GM23338 (cell line): ENCODE data around the gene GRAMD4. TPM values are rescaled to one million over a fixed set of nuclear protein-coding genes. Genes with fewer than 3 reads are reported as not detected.

Experiments used
- ATAC-seq: fragments of 200-7000 bp; cut with Tn5 transposase; 3 replicates; pipeline ENCODE4 v1.9.1; 2020
- DNase-seq: peaks from one replicate; pipeline ENCODE4 v3.0.0-alpha.2; 2015; ENCODE audit warnings: low spot score
- H2AFZ ChIP-seq: fragments of 200-600 bp; sonication (generic); 2 replicates; pipeline ENCODE4 v1.8.0; 2016; ENCODE audit warnings: antibody characterized with exemption, mild to moderate bottlenecking, moderate library complexity
- H3F3A ChIP-seq: fragments of 200-600 bp; sonication (generic); replicated peaks from 2 replicates; pipeline ENCODE4 v1.8.0; 2017; ENCODE audit warnings: antibody characterized with exemption, mixed run types, low read depth
- H3K27ac ChIP-seq: fragments of 200-600 bp; sonication (generic); 2 replicates; pipeline ENCODE4 v1.6.1; 2016; ENCODE audit warnings: low read depth
- H3K27me3 ChIP-seq: fragments of 200-600 bp; sonication (generic); 2 replicates; pipeline ENCODE4 v1.8.0; 2016; ENCODE audit warnings: mild to moderate bottlenecking, mixed run types, moderate library complexity; ENCODE audit not compliant: insufficient read depth
- H3K36me3 ChIP-seq: fragments of 200-600 bp; sonication (generic); 2 replicates; pipeline ENCODE4 v1.8.0; 2016; ENCODE audit warnings: mild to moderate bottlenecking; ENCODE audit not compliant: insufficient read depth
- H3K4me1 ChIP-seq: fragments of 200-600 bp; sonication (generic); 2 replicates; pipeline ENCODE4 v1.8.0; 2016; ENCODE audit warnings: mild to moderate bottlenecking, moderate library complexity; ENCODE audit not compliant: insufficient read depth
- H3K4me2 ChIP-seq: fragments of 200-600 bp; sonication (generic); 2 replicates; pipeline ENCODE4 v1.7.1; 2017; ENCODE audit warnings: mixed run types
- H3K4me3 ChIP-seq: fragments of 200-600 bp; sonication (generic); 2 replicates; pipeline ENCODE4 v1.6.1; 2016; ENCODE audit warnings: mixed run types
- H3K79me2 ChIP-seq: fragments of 200-600 bp; sonication (generic); replicated peaks from 2 replicates; pipeline ENCODE4 v1.8.0; 2017; ENCODE audit warnings: mild to moderate bottlenecking; ENCODE audit not compliant: insufficient read depth
- H3K9me2 ChIP-seq: fragments of 200-600 bp; sonication (generic); 2 replicates; pipeline ENCODE4 v1.8.0; 2017; ENCODE audit not compliant: insufficient read depth
- H4K20me1 ChIP-seq: fragments of 200-600 bp; sonication (generic); replicated peaks from 2 replicates; pipeline ENCODE4 v1.8.0; 2017; ENCODE audit warnings: mild to moderate bottlenecking; ENCODE audit not compliant: insufficient read depth
- H3K27ac Mint-ChIP-seq: 2 replicates; pipeline ENCODE4 v1.8.0; 2020; ENCODE audit warnings: inconsistent platforms, mild to moderate bottlenecking, moderate library complexity, mixed read lengths
- H3K27me3 Mint-ChIP-seq: 3 replicates; pipeline ENCODE4 v1.8.0; 2022; ENCODE audit warnings: low read depth, mild to moderate bottlenecking, moderate library complexity, mixed read lengths, inconsistent platforms; ENCODE audit not compliant: insufficient read depth, poor library complexity
- H3K36me3 Mint-ChIP-seq: 3 replicates; pipeline ENCODE4 v1.8.0; 2021; ENCODE audit warnings: low read depth, mild to moderate bottlenecking, inconsistent platforms, moderate library complexity, mixed read lengths
- H3K4me1 Mint-ChIP-seq: 3 replicates; pipeline ENCODE4 v1.8.0; 2020; ENCODE audit warnings: mild to moderate bottlenecking, inconsistent platforms, mixed read lengths
- H3K4me3 Mint-ChIP-seq: 3 replicates; pipeline ENCODE4 v1.8.0; 2021; ENCODE audit warnings: moderate library complexity, mild to moderate bottlenecking, inconsistent platforms, mixed read lengths
- H3K9me3 Mint-ChIP-seq: 3 replicates; pipeline ENCODE4 v1.8.0; 2020; ENCODE audit warnings: moderate library complexity, mild to moderate bottlenecking, inconsistent platforms, mixed read lengths
- CTCF ChIP-seq, 2 experiments: fragments of 200-600 bp in 1 of 2; sonication (generic) in 1 of 2; conservative IDR thresholded peaks; 2 replicates each; pipeline versions ENCODE4 v1.5.1 to v1.6.1; 2016 to 2017; ENCODE audit warnings: antibody characterized with exemption in 2 of 2, low read depth in 2 of 2, mild to moderate bottlenecking in 2 of 2, moderate library complexity in 1 of 2
- NANOG ChIP-seq: IDR thresholded peaks from 2 replicates; pipeline ENCODE4 v1.6.1; 2016; ENCODE audit warnings: antibody characterized with exemption, borderline replicate concordance
- REST ChIP-seq: IDR thresholded peaks from one replicate; pipeline ENCODE4 v1.6.1; 2018; ENCODE audit warnings: antibody characterized with exemption; ENCODE audit not compliant: unreplicated experiment
- STAT1 ChIP-seq: IDR thresholded peaks from one replicate; pipeline ENCODE4 v1.6.1; 2016; ENCODE audit warnings: antibody characterized with exemption; ENCODE audit not compliant: unreplicated experiment
- ZNF331 ChIP-seq: fragments of 250-450 bp; sonication (Bioruptor Pico); IDR thresholded peaks from 2 replicates; pipeline ENCODE4 v1.5.0; 2020; ENCODE audit warnings: low read depth, mild to moderate bottlenecking, moderate library complexity
- polyA plus RNA-seq: library from polyadenylated mRNA; unstranded; fragments of >200 nt; fragmentation: Nextera tagmentation; extraction: Ambion mirVana; gene quantifications from 2 replicates; pipeline ENCODE4 v1.2.1, GENCODE V29; 2016
- total RNA-seq: library from RNA; depleted of rRNA; stranded (reverse); fragments of >200 nt; shearing (Covaris generic); gene quantifications from 2 replicates; pipeline ENCODE4 v1.2.3, GENCODE V29; 2014

The GRAMD4 gene
- total and polyA plus RNA-seq, 2 experiments from 2014 or later: 2.7 to 81.8 TPM

GRCh38 chr22:46607483-46608114 is 12.6 kb upstream of the GRAMD4 start (continued):
- TF ChIP-seq CTCF (conservative IDR thresholded peaks at IDR 0.05; ENCODE audit: low read depth in 2 of 2) (no peak), ZNF331 (CRISPR knock-in tag) (no peak)

DNA sequence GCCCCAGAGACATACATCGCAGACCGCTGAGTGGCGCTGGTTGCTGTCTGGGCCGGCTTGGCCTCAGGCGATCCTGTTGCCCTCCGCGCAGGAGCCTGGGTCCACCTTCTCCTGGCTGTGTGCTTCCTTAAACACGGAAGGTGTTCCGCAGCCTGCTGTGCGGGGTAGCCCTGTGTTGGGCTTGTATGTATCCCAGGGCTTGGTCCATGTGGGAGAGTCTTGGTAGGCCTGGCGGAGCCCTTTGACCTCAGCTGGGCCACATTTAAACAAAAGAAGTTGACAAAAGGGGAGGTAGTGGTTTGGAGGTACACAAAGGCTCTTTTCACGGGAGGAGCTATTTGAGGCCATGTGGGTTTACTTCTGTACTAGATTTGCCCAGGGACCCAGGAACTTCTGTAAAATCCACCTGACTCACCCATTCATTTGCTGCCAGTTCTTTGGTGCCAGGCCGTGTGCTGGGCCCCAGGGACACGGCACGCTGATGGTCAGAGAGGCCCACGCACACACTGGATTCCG is 11.0 kb upstream of the GRAMD4 start:
- H3K27ac Mint-ChIP-seq: no peak overlapping the region
- no peaks in the 10 kb centered on the region for H3K36me3 ChIP-seq

More for the DNA sequence above, 11.0 kb upstream of the GRAMD4 start:
- ATAC-seq: peak; percentile 33
- Mint-ChIP-seq H3K27me3 (peaks cover 6% of the 10 kb centered on the region), H3K4me3 (no peak overlapping the region), H3K9me3 (no peaks in the 10 kb centered on the region), H3K36me3 (no peaks in the 10 kb centered on the region), H3K4me1 (peaks cover 19% of the 10 kb centered on the region)
- no peak for DNase-seq
- Histone ChIP-seq H3K4me1 (peaks cover 6% of the 10 kb centered on the region; the same call in 1 of the 2 replicates), H3K27ac (no peak overlapping the region), H2AFZ (no peak overlapping the region), H3K4me3 (no peak overlapping the region), H4K20me1 (0 out of 2 replicates have a peak, but pooled peaks cover 7% of the 10 kb centered on the region), H3F3A (0 out of 2 replicates have a peak, but pooled peaks cover 3% of the 10 kb centered on the region), H3K4me2 (no peak overlapping the region), H3K79me2 (peaks cover 9% of the 10 kb centered on the region), H3K27me3 (no peaks in the 10 kb centered on the region), H3K9me2 (no peaks in the 10 kb centered on the region)
- TF ChIP-seq STAT1: no peak
- peak in 1 of 2 experiments; percentile 27; a peak in 2 of 4 replicates for TF ChIP-seq CTCF (conservative IDR thresholded peaks at IDR 0.05; ENCODE audit: low read depth in 2 of 2)
- TF ChIP-seq NANOG: no peak
- TF ChIP-seq REST: no peak
- no peak for TF ChIP-seq ZNF331 (CRISPR knock-in tag)
